ENCODE data around the gene PIGS. TPM values are rescaled to one million over a fixed set of nuclear protein-coding genes. Genes with fewer than 3 reads are reported as not detected.

PIGS gene
- total and polyA plus RNA-seq, 4 donors, result 10.0 to 71.9 (median 57.2) TPM

DNA sequence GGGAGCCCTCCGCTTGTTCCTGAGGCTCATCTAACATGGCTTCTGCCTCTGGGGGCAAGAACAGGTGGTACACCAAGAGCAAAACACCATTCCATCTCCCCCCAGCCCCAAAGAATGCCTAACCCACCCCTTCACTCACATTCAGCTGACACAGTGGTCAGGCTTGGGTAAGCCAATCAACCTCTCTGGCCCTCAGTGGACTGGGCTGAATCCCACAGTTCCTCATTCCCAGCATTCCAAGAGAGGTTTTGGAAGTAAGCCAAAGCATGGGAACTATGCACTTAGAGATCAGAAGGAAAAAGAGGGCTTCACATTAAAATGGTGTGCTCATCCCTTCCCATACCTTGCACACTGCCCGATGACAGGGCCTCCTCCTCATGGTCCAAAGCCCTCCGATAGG, 7.8 kb downstream of the PIGS start:
- Histone ChIP-seq H3K9ac (ENCODE audit: insufficient read depth in 1 of 2, low read length in 2 of 2) (no peak overlapping the region), H3K27ac (ENCODE audit: low read depth in 1 of 2, low read length in 1 of 2) (peak overlapping the region in 1 of 2 donors; percentile 35), H3K4me3 (no peak overlapping the region), H3K4me1 (ENCODE audit: control insufficient read depth in 5 of 5, insufficient read depth in 5 of 5, low read length in 5 of 5) (peaks cover 0 to 5% (median 0%) of the 10 kb centered on the region in 5 donors), H3K36me3 (ENCODE audit: control insufficient read depth in 4 of 4, insufficient read depth in 4 of 4, low read length in 4 of 4) (peaks cover 5 to 22% (median 13%) of the 10 kb centered on the region in 4 donors), H3K27me3 (ENCODE audit: control insufficient read depth in 3 of 3, insufficient read depth in 3 of 3, low read length in 2 of 3) (no peaks in the 10 kb centered on the region), H3K9me3 (ENCODE audit: control insufficient read depth in 4 of 4, insufficient read depth in 3 of 4, low read length in 3 of 4) (no peaks in the 10 kb centered on the region)
- 84 to 90% methylated on average over 3 of the region's 3 CpGs for WGBS, 2 donors
- TF ChIP-seq, protein P1, sequence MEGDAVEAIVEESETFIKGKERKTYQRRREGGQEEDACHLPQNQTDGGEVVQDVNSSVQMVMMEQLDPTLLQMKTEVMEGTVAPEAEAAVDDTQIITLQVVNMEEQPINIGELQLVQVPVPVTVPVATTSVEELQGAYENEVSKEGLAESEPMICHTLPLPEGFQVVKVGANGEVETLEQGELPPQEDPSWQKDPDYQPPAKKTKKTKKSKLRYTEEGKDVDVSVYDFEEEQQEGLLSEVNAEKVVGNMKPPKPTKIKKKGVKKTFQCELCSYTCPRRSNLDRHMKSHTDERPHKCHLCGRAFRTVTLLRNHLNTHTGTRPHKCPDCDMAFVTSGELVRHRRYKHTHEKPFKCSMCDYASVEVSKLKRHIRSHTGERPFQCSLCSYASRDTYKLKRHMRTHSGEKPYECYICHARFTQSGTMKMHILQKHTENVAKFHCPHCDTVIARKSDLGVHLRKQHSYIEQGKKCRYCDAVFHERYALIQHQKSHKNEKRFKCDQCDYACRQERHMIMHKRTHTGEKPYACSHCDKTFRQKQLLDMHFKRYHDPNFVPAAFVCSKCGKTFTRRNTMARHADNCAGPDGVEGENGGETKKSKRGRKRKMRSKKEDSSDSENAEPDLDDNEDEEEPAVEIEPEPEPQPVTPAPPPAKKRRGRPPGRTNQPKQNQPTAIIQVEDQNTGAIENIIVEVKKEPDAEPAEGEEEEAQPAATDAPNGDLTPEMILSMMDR (IDR thresholded peaks at IDR 0.05; ENCODE audit: control extremely low read depth, extremely low read depth), result no peak
- no peak for ATAC-seq (ENCODE audit: insufficient read depth, low FRiP score)
- peak; percentile 24 to 51 (median 49) for DNase-seq

DNA sequence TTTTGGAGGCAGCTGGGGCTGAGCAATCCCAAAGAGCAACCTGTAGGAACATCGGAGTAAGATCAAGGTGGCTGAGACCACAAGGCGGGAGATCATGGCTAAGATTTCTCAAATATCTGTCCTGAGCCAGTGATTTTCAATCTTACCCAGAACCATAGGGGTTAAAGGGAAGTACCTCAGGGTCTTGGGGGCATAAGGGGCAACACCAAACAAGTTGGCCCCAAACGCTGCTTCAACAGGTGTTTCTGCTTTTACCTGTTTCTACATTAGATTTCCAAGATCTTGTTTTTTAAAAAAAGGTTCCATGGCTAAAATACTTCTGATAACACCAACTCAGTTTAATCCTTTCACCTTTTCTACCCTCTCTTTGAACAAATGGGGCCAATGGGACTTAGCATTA, 16.3 kb downstream of the PIGS start:
- H3K27me3 ChIP-seq (ENCODE audit: control insufficient read depth in 3 of 3, insufficient read depth in 3 of 3, low read length in 2 of 3), result no peaks in the 10 kb centered on the region
- no peak overlapping the region for H3K27ac ChIP-seq (ENCODE audit: low read depth in 1 of 2, low read length in 1 of 2)
- H3K4me1 ChIP-seq (ENCODE audit: control insufficient read depth in 5 of 5, insufficient read depth in 5 of 5, low read length in 5 of 5), result peaks cover 0 to 12% (median 4%) of the 10 kb centered on the region in 5 donors
- DNase-seq, result no peak
- H3K4me3 ChIP-seq, result no peak overlapping the region
- 90 to 96% methylated on average over 3 of the region's 3 CpGs for whole genome bisulfite sequencing, 2 donors
- TF ChIP-seq, protein P1 (IDR thresholded peaks at IDR 0.05; ENCODE audit: control extremely low read depth, extremely low read depth), result no peak
- H3K36me3 ChIP-seq (ENCODE audit: control insufficient read depth in 4 of 4, insufficient read depth in 4 of 4, low read length in 4 of 4), result peaks cover 11 to 44% (median 36%) of the 10 kb centered on the region in 4 donors
- H3K9ac ChIP-seq (ENCODE audit: insufficient read depth in 1 of 2, low read length in 2 of 2), result no peak overlapping the region
- no peak for ATAC-seq (ENCODE audit: insufficient read depth, low FRiP score)
- no peaks in the 10 kb centered on the region for H3K9me3 ChIP-seq (ENCODE audit: control insufficient read depth in 4 of 4, insufficient read depth in 3 of 4, low read length in 3 of 4)

DNA sequence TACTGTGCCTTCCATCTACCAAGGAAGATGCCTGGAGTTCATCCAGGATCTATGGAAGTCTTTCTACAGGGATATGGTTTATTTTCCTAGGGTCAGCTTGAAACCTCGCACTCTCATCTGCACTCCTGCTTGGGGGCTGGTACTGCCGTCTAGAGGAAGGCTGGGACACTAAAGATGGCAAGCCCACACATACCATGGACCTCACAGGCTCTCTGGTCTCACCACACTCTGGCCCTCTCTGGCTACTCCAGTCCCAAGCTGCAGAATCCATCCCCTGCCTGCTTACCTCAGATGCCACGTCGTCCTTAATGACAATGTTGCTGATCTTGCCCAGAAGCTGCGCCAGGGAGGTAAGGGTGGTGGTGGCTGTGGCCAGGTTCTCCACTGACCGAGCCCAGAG, 16.8 kb downstream of the PIGS start:
- no peak overlapping the region for H3K4me3 ChIP-seq
- TF ChIP-seq, protein P1 (IDR thresholded peaks at IDR 0.05; ENCODE audit: control extremely low read depth, extremely low read depth), result no peak
- no peak overlapping the region for H3K27ac ChIP-seq (ENCODE audit: low read depth in 1 of 2, low read length in 1 of 2)
- H3K27me3 ChIP-seq (ENCODE audit: control insufficient read depth in 3 of 3, insufficient read depth in 3 of 3, low read length in 2 of 3), result no peaks in the 10 kb centered on the region
- H3K4me1 ChIP-seq (ENCODE audit: control insufficient read depth in 5 of 5, insufficient read depth in 5 of 5, low read length in 5 of 5), result peaks cover 0 to 12% (median 4%) of the 10 kb centered on the region in 5 donors
- 86 to 97% methylated on average over 6 of the region's 6 CpGs for WGBS, 2 donors
- H3K9me3 ChIP-seq (ENCODE audit: control insufficient read depth in 4 of 4, insufficient read depth in 3 of 4, low read length in 3 of 4), result no peaks in the 10 kb centered on the region
- no peak for ATAC-seq (ENCODE audit: insufficient read depth, low FRiP score)
- no peak overlapping the region for H3K9ac ChIP-seq (ENCODE audit: insufficient read depth in 1 of 2, low read length in 2 of 2)
- DNase-seq, result no peak
- H3K36me3 ChIP-seq (ENCODE audit: control insufficient read depth in 4 of 4, insufficient read depth in 4 of 4, low read length in 4 of 4), result peaks cover 9 to 40% (median 33%) of the 10 kb centered on the region in 4 donors

DNA sequence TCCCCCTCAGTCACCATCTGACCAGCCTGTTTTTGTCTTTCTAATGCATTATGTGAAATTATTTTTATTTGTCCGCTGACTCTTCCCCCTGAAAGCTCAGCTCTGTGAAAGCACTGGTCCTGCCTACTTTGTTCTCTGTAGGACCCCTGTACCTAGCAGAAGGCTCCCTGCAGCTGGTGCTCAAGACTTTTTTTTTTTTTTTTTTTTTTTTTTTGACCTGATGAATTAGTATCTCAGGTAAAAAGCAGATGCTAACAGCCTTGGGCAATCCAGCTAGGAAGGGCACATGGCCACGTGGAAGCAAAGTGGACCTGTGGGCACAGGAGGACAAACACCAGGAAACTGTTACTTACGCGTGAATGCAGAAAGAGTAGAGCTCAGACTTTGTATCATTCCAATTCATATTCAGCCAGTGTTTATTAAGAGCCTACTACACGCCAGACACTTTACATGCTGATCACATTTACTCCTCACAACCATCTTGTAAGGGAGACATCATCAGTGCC, 18.3 kb downstream of the PIGS start:
- H3K4me1 ChIP-seq (ENCODE audit: control insufficient read depth in 5 of 5, insufficient read depth in 5 of 5, low read length in 5 of 5), result peaks cover 0 to 12% (median 4%) of the 10 kb centered on the region in 5 donors
- TF ChIP-seq, protein P1 (IDR thresholded peaks at IDR 0.05; ENCODE audit: control extremely low read depth, extremely low read depth), result no peak
- H3K4me3 ChIP-seq, result no peak overlapping the region

More for the DNA sequence above, 18.3 kb downstream of the PIGS start:
- no peaks in the 10 kb centered on the region for H3K9me3 ChIP-seq (ENCODE audit: control insufficient read depth in 4 of 4, insufficient read depth in 3 of 4, low read length in 3 of 4)
- H3K36me3 ChIP-seq (ENCODE audit: control insufficient read depth in 4 of 4, insufficient read depth in 4 of 4, low read length in 4 of 4), result peaks cover 6 to 35% (median 32%) of the 10 kb centered on the region in 4 donors
- no peaks in the 10 kb centered on the region for H3K27me3 ChIP-seq (ENCODE audit: control insufficient read depth in 3 of 3, insufficient read depth in 3 of 3, low read length in 2 of 3)
- no peak for ATAC-seq (ENCODE audit: insufficient read depth, low FRiP score)
- H3K9ac ChIP-seq (ENCODE audit: insufficient read depth in 1 of 2, low read length in 2 of 2), result peak overlapping the region in 1 of 2 donors; percentile 57
- WGBS, 2 donors, result 91% methylated on average over 5 of the region's 5 CpGs
- H3K27ac ChIP-seq (ENCODE audit: low read depth in 1 of 2, low read length in 1 of 2), result peak overlapping the region in 1 of 2 donors; percentile 26
- DNase-seq, result no peak

Data from lung (tissue), 12 donors.